ENCODE data around the gene MCRIP2. TPM values are rescaled to one million over a fixed set of nuclear protein-coding genes. Genes with fewer than 3 reads are reported as not detected.

MCRIP2 gene
- total and polyA plus RNA-seq, 9 of the 15 experiments (the other 6 are each of a cell fraction or from before 2014, with no cell fraction given): 0.80 to 120 (median 35.2) TPM

DNA sequence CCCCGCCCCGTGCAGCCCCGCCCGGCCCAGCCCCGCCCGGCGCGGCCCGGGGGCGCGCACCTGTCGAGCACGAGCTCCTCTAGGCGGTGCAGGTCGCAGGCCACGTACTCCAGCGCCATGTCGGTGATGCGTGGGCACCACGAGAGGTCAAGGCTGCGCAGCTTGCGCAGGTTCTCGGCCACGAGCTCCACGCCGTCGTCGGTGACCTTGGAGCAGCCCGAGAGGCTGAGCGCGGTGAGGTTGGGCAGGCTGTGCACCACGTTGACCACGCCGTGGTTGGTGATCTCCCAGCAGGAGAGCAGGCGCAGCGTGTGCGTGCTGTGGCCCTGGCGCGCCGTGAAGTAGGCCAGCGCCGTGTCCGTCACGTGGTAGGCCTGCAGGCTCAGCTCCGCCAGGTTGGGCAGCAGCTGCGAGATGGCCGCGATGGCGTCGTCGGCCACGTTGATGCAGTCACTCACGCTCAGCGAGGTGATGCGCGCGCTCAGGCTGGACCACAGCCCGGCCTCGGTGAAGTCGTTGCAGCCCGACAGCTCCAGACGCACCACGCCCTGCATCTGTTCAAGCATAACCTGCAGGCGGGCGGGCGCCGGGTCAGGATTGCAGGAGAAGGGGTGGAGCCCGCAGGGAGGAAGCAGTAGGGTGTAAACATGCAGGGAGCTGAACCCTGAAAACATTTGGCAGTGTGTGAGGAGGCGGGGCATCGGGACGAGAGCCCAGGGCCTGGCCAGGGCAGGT, 53.9 kb downstream of the MCRIP2 start (continued):
- TF ChIP-seq SAP30 (IDR thresholded peaks at IDR 0.05; ENCODE audit: borderline replicate concordance, insufficient read depth, low read depth, low read length, poor library complexity, severe bottlenecking) (peak; percentile 27), NFE2 (IDR thresholded peaks at IDR 0.05; ENCODE audit: low read depth) (no peak), ADNP (tag; IDR thresholded peaks at IDR 0.05) (no peak), HLTF (IDR thresholded peaks at IDR 0.05) (no peak), CTBP1 (IDR thresholded peaks at IDR 0.05; ENCODE audit: borderline replicate concordance) (peak; percentile 96), PYGO2 (tag; IDR thresholded peaks at IDR 0.05) (no peak), PML (IDR thresholded peaks at IDR 0.05; ENCODE audit: low read length) (no peak), MTF1 (CRISPR knock-in tag; IDR thresholded peaks at IDR 0.05; ENCODE audit: borderline replicate concordance) (no peak), SAFB (IDR thresholded peaks at IDR 0.05; ENCODE audit: borderline replicate concordance, low read depth, low read length) (peak; percentile 51), PHTF2 (CRISPR knock-in tag; IDR thresholded peaks at IDR 0.05) (no peak), ZNF785 (CRISPR knock-in tag; IDR thresholded peaks at IDR 0.05) (no peak)
- TF ChIP-seq, protein P1, sequence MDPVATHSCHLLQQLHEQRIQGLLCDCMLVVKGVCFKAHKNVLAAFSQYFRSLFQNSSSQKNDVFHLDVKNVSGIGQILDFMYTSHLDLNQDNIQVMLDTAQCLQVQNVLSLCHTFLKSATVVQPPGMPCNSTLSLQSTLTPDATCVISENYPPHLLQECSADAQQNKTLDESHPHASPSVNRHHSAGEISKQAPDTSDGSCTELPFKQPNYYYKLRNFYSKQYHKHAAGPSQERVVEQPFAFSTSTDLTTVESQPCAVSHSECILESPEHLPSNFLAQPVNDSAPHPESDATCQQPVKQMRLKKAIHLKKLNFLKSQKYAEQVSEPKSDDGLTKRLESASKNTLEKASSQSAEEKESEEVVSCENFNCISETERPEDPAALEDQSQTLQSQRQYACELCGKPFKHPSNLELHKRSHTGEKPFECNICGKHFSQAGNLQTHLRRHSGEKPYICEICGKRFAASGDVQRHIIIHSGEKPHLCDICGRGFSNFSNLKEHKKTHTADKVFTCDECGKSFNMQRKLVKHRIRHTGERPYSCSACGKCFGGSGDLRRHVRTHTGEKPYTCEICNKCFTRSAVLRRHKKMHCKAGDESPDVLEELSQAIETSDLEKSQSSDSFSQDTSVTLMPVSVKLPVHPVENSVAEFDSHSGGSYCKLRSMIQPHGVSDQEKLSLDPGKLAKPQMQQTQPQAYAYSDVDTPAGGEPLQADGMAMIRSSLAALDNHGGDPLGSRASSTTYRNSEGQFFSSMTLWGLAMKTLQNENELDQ (CRISPR knock-in tag; IDR thresholded peaks at IDR 0.05; ENCODE audit: borderline replicate concordance): no peak
- TF ChIP-seq, protein P2, sequence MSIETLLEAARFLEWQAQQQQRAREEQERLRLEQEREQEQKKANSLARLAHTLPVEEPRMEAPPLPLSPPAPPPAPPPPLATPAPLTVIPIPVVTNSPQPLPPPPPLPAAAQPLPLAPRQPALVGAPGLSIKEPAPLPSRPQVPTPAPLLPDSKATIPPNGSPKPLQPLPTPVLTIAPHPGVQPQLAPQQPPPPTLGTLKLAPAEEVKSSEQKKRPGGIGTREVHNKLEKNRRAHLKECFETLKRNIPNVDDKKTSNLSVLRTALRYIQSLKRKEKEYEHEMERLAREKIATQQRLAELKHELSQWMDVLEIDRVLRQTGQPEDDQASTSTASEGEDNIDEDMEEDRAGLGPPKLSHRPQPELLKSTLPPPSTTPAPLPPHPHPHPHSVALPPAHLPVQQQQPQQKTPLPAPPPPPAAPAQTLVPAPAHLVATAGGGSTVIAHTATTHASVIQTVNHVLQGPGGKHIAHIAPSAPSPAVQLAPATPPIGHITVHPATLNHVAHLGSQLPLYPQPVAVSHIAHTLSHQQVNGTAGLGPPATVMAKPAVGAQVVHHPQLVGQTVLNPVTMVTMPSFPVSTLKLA (conservative IDR thresholded peaks at IDR 0.05): peak; percentile 33 to 64; a peak in 3 of 4 replicates
- TF ChIP-seq, protein P3, sequence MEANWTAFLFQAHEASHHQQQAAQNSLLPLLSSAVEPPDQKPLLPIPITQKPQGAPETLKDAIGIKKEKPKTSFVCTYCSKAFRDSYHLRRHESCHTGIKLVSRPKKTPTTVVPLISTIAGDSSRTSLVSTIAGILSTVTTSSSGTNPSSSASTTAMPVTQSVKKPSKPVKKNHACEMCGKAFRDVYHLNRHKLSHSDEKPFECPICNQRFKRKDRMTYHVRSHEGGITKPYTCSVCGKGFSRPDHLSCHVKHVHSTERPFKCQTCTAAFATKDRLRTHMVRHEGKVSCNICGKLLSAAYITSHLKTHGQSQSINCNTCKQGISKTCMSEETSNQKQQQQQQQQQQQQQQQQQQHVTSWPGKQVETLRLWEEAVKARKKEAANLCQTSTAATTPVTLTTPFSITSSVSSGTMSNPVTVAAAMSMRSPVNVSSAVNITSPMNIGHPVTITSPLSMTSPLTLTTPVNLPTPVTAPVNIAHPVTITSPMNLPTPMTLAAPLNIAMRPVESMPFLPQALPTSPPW (CRISPR knock-in tag; IDR thresholded peaks at IDR 0.05): peak; percentile 92
- TF ChIP-seq, protein P4, sequence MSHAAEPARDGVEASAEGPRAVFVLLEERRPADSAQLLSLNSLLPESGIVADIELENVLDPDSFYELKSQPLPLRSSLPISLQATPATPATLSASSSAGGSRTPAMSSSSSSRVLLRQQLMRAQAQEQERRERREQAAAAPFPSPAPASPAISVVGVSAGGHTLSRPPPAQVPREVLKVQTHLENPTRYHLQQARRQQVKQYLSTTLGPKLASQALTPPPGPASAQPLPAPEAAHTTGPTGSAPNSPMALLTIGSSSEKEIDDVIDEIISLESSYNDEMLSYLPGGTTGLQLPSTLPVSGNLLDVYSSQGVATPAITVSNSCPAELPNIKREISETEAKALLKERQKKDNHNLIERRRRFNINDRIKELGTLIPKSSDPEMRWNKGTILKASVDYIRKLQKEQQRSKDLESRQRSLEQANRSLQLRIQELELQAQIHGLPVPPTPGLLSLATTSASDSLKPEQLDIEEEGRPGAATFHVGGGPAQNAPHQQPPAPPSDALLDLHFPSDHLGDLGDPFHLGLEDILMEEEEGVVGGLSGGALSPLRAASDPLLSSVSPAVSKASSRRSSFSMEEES (CRISPR knock-in tag; IDR thresholded peaks at IDR 0.05): peak; percentile 12; the same call in 1 of the 2 replicates
- TF ChIP-seq, protein P5, sequence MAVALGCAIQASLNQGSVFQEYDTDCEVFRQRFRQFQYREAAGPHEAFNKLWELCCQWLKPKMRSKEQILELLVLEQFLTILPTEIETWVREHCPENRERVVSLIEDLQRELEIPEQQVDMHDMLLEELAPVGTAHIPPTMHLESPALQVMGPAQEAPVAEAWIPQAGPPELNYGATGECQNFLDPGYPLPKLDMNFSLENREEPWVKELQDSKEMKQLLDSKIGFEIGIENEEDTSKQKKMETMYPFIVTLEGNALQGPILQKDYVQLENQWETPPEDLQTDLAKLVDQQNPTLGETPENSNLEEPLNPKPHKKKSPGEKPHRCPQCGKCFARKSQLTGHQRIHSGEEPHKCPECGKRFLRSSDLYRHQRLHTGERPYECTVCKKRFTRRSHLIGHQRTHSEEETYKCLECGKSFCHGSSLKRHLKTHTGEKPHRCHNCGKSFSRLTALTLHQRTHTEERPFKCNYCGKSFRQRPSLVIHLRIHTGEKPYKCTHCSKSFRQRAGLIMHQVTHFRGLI (CRISPR knock-in tag; IDR thresholded peaks at IDR 0.05): no peak
- TF ChIP-seq, protein P6, sequence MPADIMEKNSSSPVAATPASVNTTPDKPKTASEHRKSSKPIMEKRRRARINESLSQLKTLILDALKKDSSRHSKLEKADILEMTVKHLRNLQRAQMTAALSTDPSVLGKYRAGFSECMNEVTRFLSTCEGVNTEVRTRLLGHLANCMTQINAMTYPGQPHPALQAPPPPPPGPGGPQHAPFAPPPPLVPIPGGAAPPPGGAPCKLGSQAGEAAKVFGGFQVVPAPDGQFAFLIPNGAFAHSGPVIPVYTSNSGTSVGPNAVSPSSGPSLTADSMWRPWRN (IDR thresholded peaks at IDR 0.05; ENCODE audit: low read depth): no peak
